Esophagus mucosa (tissue), 1 donor: Measurements from ENCODE around the gene PLAU. TPM values are rescaled to one million over a fixed set of nuclear protein-coding genes. Genes with fewer than 3 reads are reported as not detected.
"Not testable (repeated sequence)": the region's sequence is repeated elsewhere in the genome, so short reads cannot be mapped to it uniquely, and the experiment has no call there.

Experiments
- ATAC-seq: fragments of 200-7000 bp; cut with Tn5 transposase; one replicate; pipeline ENCODE4 v1.9.1; 2020
- total RNA-seq: library from RNA; stranded (reverse); gene quantifications from one replicate; pipeline ENCODE4 v1.2.4, GENCODE V29; 2023
- donor health status: DM: yes; HTN: yes; CAD: no.

PLAU gene
- total RNA-seq, 1 donor from 2014 or later = 19.4 TPM

- ATAC-seq = no peak
These were observed 12.1 kb upstream of the PLAU start for GRCh38 chr10:73898730-73899410.

- ATAC-seq = peak; percentile 74
These were observed 11.5 kb upstream of the PLAU start for GRCh38 chr10:73899423-73899822.

DNA sequence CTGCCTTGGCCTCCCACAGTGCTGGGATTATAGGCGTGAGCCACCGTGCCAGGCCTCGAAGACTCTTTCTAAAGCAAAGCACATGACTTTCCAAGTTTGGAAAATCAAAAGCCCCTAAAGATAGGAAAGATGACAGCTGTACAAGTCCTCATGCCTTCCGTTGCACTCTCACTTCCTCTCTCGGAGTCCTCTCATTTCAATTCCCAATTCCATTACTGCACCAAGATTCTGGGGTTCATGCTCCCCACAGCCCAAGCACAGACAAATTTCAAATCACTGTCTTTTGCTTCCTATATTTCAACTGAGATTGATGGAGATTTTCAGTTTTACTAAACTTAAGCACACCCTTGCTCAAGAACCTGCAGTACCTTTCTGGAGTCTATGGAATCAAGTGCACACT, 10.9 kb upstream of the PLAU start:
- ATAC-seq = no peak

- no peak for ATAC-seq
These were observed 9.7 kb upstream of the PLAU start for GRCh38 chr10:73901261-73901660.

GRCh38 chr10:73902351-73902750, 8.6 kb upstream of the PLAU start:
- no peak for ATAC-seq

- no peak for ATAC-seq
These were observed 5.5 kb upstream of the PLAU start for GRCh38 chr10:73905256-73906020.

- peak; percentile 24 for ATAC-seq
These were observed 4.1 kb upstream of the PLAU start for GRCh38 chr10:73906524-73907447.

- no peak for ATAC-seq
These were observed 3.0 kb upstream of the PLAU start for GRCh38 chr10:73907841-73908517.

DNA sequence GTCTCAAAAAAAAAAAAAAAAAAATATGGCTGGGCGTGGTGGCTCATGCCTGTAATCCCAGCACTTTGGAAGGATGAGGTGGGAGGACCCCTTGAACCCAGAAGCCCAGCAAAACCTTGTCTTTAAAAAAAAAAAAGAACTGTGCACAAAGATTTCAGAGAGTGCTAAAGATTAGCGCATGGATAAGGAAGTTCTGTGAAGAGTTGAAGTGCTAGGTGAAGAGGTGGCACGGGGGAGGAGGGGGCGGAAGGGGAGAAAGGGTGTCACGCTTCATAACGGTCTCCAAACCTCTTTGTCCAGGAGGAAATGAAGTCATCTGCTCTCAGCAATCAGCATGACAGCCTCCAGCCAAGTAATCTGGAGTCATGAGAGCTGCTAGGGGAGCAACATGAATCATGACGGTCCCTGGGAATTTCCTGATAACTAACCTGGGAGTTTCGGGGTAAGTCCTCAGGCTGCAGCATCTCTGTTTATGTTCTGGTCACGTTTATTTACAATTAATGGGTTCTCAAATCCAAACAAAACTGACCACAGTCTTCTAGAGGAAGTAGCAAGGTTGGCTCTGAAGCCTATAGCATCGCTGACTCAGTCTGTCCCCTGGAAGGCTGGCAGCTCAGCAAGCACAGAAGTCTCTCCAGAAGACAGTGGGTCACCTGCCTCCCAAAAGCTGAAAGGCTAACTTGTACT, 1.9 kb upstream of the PLAU start:
- ATAC-seq = peak; percentile 42

DNA sequence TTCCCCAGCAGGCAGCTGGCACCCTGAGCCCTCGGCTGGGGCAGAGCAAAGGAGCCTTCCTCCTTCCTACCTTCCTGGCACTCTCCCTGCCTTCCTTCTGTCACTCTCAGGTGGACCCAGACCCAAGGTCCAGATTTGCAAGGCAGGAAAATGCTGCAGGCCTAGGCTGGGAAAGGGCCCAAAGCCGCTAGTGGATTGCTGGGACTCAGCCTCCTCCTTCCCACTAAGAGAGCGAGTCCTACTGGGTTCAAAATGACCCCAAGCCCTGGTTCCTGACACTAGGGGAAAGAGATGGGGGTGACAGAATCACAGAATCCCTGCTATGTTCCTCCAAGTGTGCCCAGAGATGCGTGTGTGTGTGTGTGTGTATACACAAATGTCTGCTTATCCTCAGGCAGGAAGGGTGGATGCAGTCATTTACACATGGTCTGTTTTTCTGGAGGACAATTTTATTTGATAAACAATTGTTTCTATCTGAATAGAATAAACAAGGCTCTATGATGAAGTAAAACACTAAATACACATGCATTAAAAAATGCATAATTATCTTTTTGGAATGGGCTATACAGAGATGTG, 1.3 kb upstream of the PLAU start:
- ATAC-seq = no peak

- no peak for ATAC-seq
These were observed 550 bp upstream of the PLAU start for GRCh38 chr10:73910401-73910763.

GRCh38 chr10:73911553-73912004, 647 bp downstream of the PLAU start:
- ATAC-seq = peak; percentile 9

DNA sequence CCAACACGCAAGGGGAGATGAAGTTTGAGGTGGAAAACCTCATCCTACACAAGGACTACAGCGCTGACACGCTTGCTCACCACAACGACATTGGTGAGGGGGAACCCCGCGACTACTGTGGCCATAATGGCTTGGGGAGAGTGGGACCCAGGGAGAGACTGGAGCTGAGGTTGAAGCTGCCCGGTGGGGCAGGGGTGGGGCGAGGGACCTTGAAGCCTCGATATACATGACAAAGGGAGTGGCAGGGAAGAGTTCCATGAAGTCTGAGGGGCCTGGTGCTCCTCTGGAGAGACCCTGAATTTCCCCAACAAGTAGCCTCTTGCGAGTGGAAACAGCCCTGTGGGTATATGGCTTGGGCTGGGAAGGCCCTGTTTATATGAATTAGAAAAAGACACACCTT, 3.1 kb downstream of the PLAU start:
- ATAC-seq = no peak

DNA sequence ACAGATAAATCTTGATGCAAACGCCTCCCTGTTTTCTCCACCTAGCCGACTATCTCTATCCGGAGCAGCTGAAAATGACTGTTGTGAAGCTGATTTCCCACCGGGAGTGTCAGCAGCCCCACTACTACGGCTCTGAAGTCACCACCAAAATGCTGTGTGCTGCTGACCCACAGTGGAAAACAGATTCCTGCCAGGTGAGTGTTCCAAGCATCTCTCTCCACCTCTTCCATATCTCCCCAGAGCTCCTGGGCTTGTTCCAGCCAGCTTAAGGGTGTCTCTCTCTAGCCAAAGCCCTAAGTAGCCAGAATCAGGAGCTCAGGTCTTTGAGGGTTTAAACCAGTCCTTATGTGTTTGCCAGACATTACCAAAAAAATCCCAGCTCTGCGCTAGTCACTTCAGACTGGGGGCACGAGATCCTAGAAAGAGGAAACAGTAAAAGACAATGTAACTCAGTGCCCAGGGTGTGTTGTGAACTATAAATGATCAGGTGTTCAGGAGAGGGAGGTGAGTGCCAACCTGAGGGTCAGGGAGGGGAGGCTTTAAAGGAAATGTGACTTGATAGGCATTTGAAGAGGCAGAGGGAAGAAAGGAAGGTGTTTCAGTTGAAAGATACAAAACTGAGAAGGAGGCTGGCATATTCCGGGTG, 4.4 kb downstream of the PLAU start:
- no peak for ATAC-seq

DNA sequence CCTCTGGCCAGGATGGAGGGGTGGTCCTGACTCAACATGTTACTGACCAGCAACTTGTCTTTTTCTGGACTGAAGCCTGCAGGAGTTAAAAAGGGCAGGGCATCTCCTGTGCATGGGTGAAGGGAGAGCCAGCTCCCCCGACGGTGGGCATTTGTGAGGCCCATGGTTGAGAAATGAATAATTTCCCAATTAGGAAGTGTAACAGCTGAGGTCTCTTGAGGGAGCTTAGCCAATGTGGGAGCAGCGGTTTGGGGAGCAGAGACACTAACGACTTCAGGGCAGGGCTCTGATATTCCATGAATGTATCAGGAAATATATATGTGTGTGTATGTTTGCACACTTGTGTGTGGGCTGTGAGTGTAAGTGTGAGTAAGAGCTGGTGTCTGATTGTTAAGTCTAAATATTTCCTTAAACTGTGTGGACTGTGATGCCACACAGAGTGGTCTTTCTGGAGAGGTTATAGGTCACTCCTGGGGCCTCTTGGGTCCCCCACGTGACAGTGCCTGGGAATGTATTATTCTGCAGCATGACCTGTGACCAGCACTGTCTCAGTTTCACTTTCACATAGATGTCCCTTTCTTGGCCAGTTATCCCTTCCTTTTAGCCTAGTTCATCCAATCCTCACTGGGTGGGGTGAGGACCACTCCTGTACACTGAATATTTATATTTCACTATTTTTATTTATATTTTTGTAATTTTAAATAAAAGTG, 6.0 kb downstream of the PLAU start:
- no peak for ATAC-seq

- ATAC-seq = no peak
These were observed 6.8 kb downstream of the PLAU start for GRCh38 chr10:73917566-73918305.

GRCh38 chr10:73919481-73919880, 8.5 kb downstream of the PLAU start:
- not testable (repeated sequence) for ATAC-seq

GRCh38 chr10:73920089-73920488, 9.2 kb downstream of the PLAU start:
- ATAC-seq = peak; percentile 91

- ATAC-seq = no peak
These were observed 11.3 kb downstream of the PLAU start for GRCh38 chr10:73922007-73922863.
